WTC11 (cell line): ENCODE data around the gene LHPP.

Source experiments
- CREB1 ChIP-seq: sonication (generic); formaldehyde crosslinking; IDR thresholded peaks from 2 replicates; pipeline ENCODE4 v1.8.0; 2023; ENCODE audit warnings: mild to moderate bottlenecking, missing genetic modification reagents
- CTCF ChIP-seq: fragments of 200-600 bp; IDR thresholded peaks from 2 replicates; pipeline ENCODE4 v1.8.0; 2022; ENCODE audit warnings: antibody characterized with exemption
- JUN ChIP-seq: sonication (generic); formaldehyde crosslinking; IDR thresholded peaks from 2 replicates; pipeline ENCODE4 v1.8.0; 2023; ENCODE audit warnings: mild to moderate bottlenecking, missing genetic modification reagents
- KAT7 ChIP-seq: sonication (generic); formaldehyde crosslinking; IDR thresholded peaks from 2 replicates; pipeline ENCODE4 v1.8.1; 2023; ENCODE audit warnings: missing genetic modification reagents, mild to moderate bottlenecking, borderline replicate concordance
- MAX ChIP-seq: sonication (generic); formaldehyde crosslinking; IDR thresholded peaks from 2 replicates; pipeline ENCODE4 v1.8.0; 2022; ENCODE audit warnings: mild to moderate bottlenecking, missing genetic modification reagents
- MYBL2 ChIP-seq: sonication (generic); formaldehyde crosslinking; IDR thresholded peaks from 2 replicates; pipeline ENCODE4 v1.8.1; 2023; ENCODE audit warnings: mild to moderate bottlenecking, moderate library complexity, missing genetic modification reagents
- RELA ChIP-seq: sonication (generic); formaldehyde crosslinking; IDR thresholded peaks from 2 replicates; pipeline ENCODE4 v1.8.1; 2022; ENCODE audit warnings: missing genetic modification reagents, mild to moderate bottlenecking, borderline replicate concordance
- ZNF219 ChIP-seq: sonication (generic); formaldehyde crosslinking; IDR thresholded peaks from 2 replicates; pipeline ENCODE4 v1.8.0; 2023; ENCODE audit warnings: missing genetic modification reagents, mild to moderate bottlenecking, borderline replicate concordance
- ZNF396 ChIP-seq: fragments of 250-450 bp; sonication (Bioruptor Pico); IDR thresholded peaks from 2 replicates; pipeline ENCODE4 v1.8.0; 2021; ENCODE audit warnings: mild to moderate bottlenecking, moderate library complexity, borderline replicate concordance
- ZNF416 ChIP-seq: fragments of 250-450 bp; sonication (Bioruptor Pico); IDR thresholded peaks from 2 replicates; pipeline ENCODE4 v1.9.0; 2021; ENCODE audit warnings: mild to moderate bottlenecking, inconsistent platforms
- ZNF423 ChIP-seq: fragments of 250-450 bp; sonication (Bioruptor Pico); IDR thresholded peaks from 2 replicates; pipeline ENCODE4 v2.1.2; 2022; ENCODE audit warnings: mild to moderate bottlenecking, moderate library complexity
- TF ChIP-seq, protein P1 (sequence below): fragments of 250-450 bp; sonication (Bioruptor Pico); IDR thresholded peaks from 2 replicates; pipeline ENCODE4 v2.1.2; 2022; ENCODE audit warnings: mild to moderate bottlenecking, moderate library complexity
- TF ChIP-seq, protein P2 (sequence below): sonication (generic); formaldehyde crosslinking; IDR thresholded peaks from 2 replicates; pipeline ENCODE4 v1.8.1; 2023; ENCODE audit warnings: mild to moderate bottlenecking, missing genetic modification reagents, borderline replicate concordance

GRCh38 chr10:124624466-124624865, 162.8 kb downstream of the LHPP start:
- TF ChIP-seq ZNF416 (CRISPR knock-in tag) (no peak), CTCF (no peak), KAT7 (CRISPR knock-in tag) (no peak), JUN (CRISPR knock-in tag) (no peak), RELA (CRISPR knock-in tag) (no peak), CREB1 (CRISPR knock-in tag) (no peak), ZNF219 (no peak), ZNF423 (CRISPR knock-in tag) (no peak), MYBL2 (no peak), MAX (no peak), ZNF396 (CRISPR knock-in tag) (no peak)
- TF ChIP-seq, protein P1, sequence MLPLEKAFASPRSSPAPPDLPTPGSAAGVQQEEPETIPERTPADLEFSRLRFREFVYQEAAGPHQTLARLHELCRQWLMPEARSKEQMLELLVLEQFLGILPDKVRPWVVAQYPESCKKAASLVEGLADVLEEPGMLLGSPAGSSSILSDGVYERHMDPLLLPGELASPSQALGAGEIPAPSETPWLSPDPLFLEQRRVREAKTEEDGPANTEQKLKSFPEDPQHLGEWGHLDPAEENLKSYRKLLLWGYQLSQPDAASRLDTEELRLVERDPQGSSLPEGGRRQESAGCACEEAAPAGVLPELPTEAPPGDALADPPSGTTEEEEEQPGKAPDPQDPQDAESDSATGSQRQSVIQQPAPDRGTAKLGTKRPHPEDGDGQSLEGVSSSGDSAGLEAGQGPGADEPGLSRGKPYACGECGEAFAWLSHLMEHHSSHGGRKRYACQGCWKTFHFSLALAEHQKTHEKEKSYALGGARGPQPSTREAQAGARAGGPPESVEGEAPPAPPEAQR (CRISPR knock-in tag) = no peak
- TF ChIP-seq, protein P2, sequence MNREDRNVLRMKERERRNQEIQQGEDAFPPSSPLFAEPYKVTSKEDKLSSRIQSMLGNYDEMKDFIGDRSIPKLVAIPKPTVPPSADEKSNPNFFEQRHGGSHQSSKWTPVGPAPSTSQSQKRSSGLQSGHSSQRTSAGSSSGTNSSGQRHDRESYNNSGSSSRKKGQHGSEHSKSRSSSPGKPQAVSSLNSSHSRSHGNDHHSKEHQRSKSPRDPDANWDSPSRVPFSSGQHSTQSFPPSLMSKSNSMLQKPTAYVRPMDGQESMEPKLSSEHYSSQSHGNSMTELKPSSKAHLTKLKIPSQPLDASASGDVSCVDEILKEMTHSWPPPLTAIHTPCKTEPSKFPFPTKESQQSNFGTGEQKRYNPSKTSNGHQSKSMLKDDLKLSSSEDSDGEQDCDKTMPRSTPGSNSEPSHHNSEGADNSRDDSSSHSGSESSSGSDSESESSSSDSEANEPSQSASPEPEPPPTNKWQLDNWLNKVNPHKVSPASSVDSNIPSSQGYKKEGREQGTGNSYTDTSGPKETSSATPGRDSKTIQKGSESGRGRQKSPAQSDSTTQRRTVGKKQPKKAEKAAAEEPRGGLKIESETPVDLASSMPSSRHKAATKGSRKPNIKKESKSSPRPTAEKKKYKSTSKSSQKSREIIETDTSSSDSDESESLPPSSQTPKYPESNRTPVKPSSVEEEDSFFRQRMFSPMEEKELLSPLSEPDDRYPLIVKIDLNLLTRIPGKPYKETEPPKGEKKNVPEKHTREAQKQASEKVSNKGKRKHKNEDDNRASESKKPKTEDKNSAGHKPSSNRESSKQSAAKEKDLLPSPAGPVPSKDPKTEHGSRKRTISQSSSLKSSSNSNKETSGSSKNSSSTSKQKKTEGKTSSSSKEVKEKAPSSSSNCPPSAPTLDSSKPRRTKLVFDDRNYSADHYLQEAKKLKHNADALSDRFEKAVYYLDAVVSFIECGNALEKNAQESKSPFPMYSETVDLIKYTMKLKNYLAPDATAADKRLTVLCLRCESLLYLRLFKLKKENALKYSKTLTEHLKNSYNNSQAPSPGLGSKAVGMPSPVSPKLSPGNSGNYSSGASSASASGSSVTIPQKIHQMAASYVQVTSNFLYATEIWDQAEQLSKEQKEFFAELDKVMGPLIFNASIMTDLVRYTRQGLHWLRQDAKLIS (CRISPR knock-in tag) = no peak
